Effector memory CD4-positive, alpha-beta T cell (primary cell): ENCODE results near the gene DLK1.

ENCODE experiments used
- DNase-seq, 3 donors: peaks; one replicate each; pipeline ENCODE4 v3.0.0-alpha.2; 2020
- H3K27ac ChIP-seq: 2 replicates; pipeline ENCODE4 v1.7.0; 2013; ENCODE audit warnings: mild to moderate bottlenecking, low read length, moderate library complexity; ENCODE audit not compliant: insufficient read depth, poor library complexity, severe bottlenecking
- H3K27me3 ChIP-seq: replicated peaks from 2 replicates; pipeline ENCODE4 v1.7.0; 2013; ENCODE audit warnings: mild to moderate bottlenecking, low read length; ENCODE audit not compliant: insufficient read depth, control insufficient read depth, poor library complexity, severe bottlenecking
- H3K36me3 ChIP-seq: 2 replicates; pipeline ENCODE4 v1.7.0; 2013; ENCODE audit warnings: mild to moderate bottlenecking, low read length, moderate library complexity; ENCODE audit not compliant: control insufficient read depth, insufficient read depth
- H3K4me1 ChIP-seq: 2 replicates; pipeline ENCODE4 v1.7.0; 2013; ENCODE audit warnings: low read length, mild to moderate bottlenecking; ENCODE audit not compliant: control insufficient read depth, insufficient read depth, poor library complexity, severe bottlenecking
- H3K4me3 ChIP-seq: 2 replicates; pipeline ENCODE4 v1.7.0; 2013; ENCODE audit warnings: low read length, low read depth, mild to moderate bottlenecking; ENCODE audit not compliant: insufficient read depth, poor library complexity, severe bottlenecking
- H3K9me3 ChIP-seq: 2 replicates; pipeline ENCODE4 v1.7.0; 2013; ENCODE audit warnings: mild to moderate bottlenecking, low read length, moderate library complexity; ENCODE audit not compliant: control insufficient read depth
- total RNA-seq, 3 donors: gene quantifications; one replicate each; lab custom pipeline; 2026; lab: John Stamatoyannopoulos, UW

The DLK1 gene
- total RNA-seq, result 0 reads per million in 3 donors

DNA sequence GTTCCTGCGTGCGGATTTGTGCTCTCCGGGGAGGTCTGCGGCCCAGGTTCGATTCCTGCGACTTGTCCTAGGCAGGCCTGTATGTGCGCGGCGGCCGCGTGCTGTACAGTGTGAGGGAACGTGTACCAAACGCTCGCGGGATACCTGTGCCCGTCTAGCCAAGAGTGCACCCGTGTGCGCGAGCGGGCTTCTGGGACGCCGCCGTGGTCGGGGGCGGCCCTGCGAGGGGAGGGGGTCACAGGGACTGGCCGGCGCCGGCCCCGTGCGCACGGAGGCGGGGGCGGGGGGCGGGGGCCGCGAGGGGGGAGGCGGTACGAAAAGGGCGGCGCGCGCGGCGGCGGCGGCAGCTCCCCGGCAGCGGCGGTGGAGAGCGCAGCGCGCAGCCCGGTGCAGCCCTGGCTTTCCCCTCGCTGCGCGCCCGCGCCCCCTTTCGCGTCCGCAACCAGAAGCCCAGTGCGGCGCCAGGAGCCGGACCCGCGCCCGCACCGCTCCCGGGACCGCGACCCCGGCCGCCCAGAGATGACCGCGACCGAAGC, at the start of gene DLK1:
DLK1 (plus strand) TSS at position 343 of the 536 bp plus-strand sequence; CDS start at position 520, 177 bp downstream.
- H3K4me3 ChIP-seq, result no peak within 1 kb of the TSS
- no peak within 1 kb of the TSS for H3K27ac ChIP-seq
- DNase-seq, result no peak
- no peaks in the 10 kb centered on the region for H3K4me1 ChIP-seq
- no peaks in the 10 kb centered on the region for H3K36me3 ChIP-seq
- H3K27me3 ChIP-seq, result no peaks in the 10 kb centered on the region
- H3K9me3 ChIP-seq, result no peaks in the 10 kb centered on the region

DNA sequence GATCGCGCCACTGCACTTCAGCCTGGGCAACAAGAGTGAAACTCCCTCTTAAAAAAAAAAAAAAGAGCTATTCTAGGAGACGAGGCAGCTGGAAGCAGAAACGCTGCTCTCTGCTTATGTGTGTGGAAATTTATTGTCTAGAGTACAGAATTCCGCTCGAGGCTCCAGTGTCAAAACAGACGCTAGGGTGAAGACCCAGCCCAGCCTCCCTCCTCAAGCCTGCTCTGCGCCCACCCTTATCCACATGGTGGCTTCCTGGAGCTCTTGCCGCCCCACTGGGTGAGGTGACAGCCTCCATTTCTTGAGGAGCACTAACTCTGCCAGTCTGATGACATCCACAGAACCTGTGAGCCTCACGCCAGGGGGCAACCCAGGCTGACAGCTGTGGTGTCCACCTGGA, 49.5 kb upstream of the DLK1 start:
- no peaks in the 10 kb centered on the region for H3K4me1 ChIP-seq
- no peaks in the 10 kb centered on the region for H3K36me3 ChIP-seq
- no peaks in the 10 kb centered on the region for H3K27me3 ChIP-seq
- no peaks in the 10 kb centered on the region for H3K9me3 ChIP-seq
- H3K27ac ChIP-seq, result no peak overlapping the region
- DNase-seq, result no peak
- H3K4me3 ChIP-seq, result no peak overlapping the region

DNA sequence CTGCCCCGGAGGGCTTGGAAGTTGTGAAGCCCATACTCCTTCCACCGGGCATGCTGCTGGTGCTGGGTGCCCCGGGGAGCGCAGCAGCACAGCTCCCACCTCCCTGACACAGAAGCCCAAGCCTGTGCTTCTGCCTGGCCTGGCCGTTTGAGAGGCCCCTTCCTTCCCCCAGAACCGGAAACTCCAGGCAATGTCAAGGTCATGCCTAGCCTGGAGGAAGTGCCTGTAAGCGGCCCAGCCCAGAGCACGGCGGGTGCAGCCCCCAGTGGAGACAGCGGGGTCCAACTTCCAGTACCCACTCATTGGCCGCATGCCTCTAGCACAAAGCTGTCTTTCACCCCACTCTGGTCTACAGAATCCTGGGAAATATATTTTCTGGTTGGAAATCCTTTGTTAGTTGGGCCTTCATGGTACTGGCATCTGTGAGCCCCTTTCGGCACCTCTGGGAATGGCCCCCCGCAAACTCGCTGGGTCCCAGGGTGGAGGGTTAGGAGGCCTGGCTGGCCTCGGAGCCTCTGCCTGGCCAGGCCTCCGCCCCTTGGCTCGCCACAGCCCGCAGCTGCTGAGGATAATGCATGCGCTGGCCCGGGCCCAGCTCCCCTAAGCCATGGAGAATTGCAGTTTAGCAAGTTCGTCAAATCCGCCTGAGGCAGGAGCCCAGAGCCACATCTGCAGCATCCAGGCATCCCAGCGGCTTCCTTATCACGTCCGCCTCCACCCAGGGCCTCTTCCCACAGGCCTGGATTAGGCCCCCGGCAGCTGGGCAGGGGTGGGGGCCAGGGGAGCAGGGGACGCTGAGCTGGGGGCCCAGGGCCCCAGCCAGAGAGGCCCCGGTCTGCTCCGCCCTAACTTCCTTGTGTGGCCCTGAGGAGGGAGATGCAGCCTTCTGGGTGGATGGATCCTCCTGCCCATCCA, 48.9 kb upstream of the DLK1 start:
- Histone ChIP-seq H3K9me3 (no peaks in the 10 kb centered on the region), H3K4me1 (no peaks in the 10 kb centered on the region), H3K4me3 (no peak overlapping the region), H3K27ac (no peak overlapping the region), H3K36me3 (no peaks in the 10 kb centered on the region), H3K27me3 (no peaks in the 10 kb centered on the region)
- DNase-seq, result no peak

DNA sequence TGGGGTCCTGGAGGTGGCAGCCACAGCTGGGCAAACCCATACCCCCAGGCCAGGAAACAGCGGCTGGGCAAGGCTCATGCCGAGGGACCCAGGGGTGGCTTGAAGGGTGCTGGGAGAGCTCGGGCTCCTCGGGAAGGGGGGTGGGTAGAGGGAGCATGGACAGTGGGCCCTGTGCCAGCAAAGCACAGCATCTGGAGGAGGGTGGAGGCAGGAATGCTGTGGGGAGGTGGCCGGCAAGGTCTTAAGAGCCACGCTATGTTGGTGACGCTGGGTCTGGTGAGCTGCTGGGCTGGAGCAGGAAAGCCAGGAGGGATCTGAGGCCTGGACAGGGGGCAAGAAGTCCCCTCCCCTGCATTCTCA, 48.2 kb upstream of the DLK1 start:
- H3K27ac ChIP-seq, result no peak overlapping the region
- H3K4me3 ChIP-seq, result no peak overlapping the region
- no peak for DNase-seq
- H3K36me3 ChIP-seq, result no peaks in the 10 kb centered on the region
- no peaks in the 10 kb centered on the region for H3K9me3 ChIP-seq
- H3K4me1 ChIP-seq, result no peaks in the 10 kb centered on the region
- H3K27me3 ChIP-seq, result no peaks in the 10 kb centered on the region

DNA sequence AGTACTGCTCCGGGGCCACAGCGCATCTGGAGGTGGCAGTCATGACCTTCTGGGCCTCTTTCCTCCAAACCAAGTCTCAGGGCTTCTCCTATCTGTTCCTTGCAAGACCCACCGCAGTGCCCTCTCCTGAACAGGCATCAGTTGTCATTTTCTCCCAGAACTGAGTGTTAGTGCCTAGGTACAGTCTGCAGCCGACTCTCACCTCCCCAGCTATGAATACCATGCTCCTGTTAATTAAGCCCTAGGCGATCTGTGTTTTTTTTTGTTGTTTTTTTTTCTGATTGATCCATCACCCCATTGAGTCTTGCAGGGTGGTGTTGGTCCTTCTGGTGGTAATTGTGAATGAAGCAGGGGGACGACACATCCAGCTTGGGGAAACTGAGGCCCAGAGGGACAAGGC, 47.5 kb upstream of the DLK1 start:
- no peaks in the 10 kb centered on the region for H3K36me3 ChIP-seq
- H3K9me3 ChIP-seq, result no peaks in the 10 kb centered on the region
- DNase-seq, result no peak
- H3K27ac ChIP-seq, result no peak overlapping the region
- H3K27me3 ChIP-seq, result no peaks in the 10 kb centered on the region
- H3K4me1 ChIP-seq, result no peaks in the 10 kb centered on the region
- H3K4me3 ChIP-seq, result no peak overlapping the region

DNA sequence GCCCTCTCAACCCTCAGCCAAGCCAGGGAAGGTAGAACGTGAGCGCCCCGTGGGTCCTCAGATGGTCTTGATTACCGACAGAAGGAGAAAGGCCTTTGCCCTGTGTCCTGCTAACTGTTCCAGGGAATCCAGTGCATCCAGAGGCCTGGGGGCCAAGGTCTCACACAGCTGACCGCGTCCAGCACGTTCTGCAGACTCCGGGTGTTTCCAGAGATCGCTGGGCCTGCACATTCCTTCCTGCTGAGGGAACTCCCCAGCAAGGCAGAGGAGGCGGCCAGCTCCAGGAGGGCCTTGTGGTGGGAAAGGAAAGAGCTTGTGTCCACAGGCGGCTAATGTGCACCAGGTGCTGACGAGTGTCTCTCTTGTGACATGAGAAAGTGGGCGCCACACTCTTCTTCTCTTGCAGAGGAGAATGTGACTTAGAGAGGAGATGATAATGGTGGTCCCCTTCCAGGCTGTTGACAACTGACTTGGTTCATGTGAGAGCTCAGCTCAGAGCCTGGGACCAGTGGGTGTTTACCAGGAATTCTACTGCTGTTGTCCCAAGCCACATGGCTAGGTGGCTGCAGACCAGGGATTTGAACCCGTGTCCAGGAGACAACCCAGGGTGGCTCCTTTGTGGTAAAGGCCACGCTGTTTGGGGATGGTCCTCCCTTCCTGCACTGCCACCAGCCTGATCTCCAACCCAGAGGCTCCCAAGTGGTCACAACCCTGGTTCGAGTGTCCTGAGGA, 46.8 kb upstream of the DLK1 start:
- Histone ChIP-seq H3K36me3 (no peaks in the 10 kb centered on the region), H3K4me3 (no peak overlapping the region), H3K27me3 (no peaks in the 10 kb centered on the region), H3K9me3 (no peaks in the 10 kb centered on the region), H3K27ac (no peak overlapping the region), H3K4me1 (no peaks in the 10 kb centered on the region)
- no peak for DNase-seq

DNA sequence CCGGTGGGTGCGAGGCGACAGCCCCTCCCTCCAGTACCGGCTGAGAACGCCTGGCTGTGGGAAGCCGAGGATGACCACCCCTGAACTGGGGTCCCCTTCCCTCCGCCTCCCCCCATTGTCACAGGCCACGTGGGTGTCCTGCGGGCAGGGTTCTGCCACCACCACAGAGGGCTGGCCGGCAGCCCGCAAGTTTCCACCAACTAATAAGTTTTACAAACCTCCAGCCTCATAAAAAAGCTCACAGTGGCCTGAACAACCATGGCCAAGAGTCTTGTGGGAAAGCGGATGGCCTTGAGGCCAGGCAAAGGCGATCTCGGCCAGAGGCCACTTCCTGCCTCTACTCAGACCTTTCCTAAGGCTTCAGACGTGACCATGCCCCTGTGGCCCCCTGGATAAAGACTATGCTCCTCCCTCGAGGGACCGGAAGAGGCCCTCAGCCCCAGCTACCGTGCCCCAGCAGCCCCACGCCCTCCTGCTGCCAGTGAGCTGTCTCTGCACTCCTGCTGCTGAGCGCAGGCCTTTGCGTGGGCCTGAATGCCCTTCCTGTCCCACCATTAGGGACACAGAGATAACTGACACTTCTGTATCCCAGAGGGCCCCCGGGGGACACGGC, 46.1 kb upstream of the DLK1 start:
- H3K36me3 ChIP-seq, result no peaks in the 10 kb centered on the region
- H3K27ac ChIP-seq, result no peak overlapping the region
- no peaks in the 10 kb centered on the region for H3K9me3 ChIP-seq
- no peak for DNase-seq
- H3K4me1 ChIP-seq, result no peaks in the 10 kb centered on the region
- H3K27me3 ChIP-seq, result no peaks in the 10 kb centered on the region
- H3K4me3 ChIP-seq, result no peak overlapping the region

DNA sequence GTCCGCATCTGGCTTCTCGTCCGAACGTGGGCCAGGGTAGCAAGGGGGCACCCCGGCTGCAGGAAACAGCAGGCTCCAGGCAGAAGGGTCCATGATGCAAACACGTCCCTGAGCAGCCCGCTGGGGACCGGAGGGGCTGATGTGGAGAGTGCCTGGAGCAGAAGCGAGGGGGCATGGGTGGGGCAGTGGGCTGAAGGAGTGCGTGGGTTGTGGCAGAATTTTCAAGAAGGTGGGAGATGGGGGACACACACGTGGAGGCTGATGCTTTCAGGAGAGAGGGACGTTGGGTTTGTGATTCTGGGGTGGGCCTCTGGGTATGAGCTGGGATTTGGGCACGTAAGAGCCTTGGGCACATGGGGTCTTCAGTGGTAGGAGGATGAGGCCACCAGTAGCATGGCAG, 45.6 kb upstream of the DLK1 start:
- Histone ChIP-seq H3K27ac (no peak overlapping the region), H3K36me3 (no peaks in the 10 kb centered on the region), H3K9me3 (no peaks in the 10 kb centered on the region), H3K4me3 (no peak overlapping the region), H3K27me3 (no peaks in the 10 kb centered on the region), H3K4me1 (no peaks in the 10 kb centered on the region)
- DNase-seq, result no peak

DNA sequence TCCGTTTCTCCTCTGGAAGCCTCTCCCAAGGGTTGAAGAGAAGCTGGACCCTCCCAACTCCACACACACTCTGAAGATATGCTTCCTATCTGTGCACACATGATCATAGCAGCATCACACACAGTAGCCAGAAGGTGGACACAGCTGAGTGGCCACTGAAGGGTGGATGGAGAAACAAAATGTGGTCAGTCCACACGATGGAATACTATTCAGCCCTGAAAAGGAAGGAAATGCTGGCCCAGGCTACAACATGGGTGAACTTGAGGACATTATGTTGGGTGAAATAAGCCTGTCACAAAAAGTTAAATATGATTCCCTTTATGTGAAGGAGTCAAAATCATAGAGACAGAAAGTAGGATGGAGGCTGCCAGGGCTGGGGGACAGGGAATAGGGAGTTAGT, 43.9 kb upstream of the DLK1 start:
- Histone ChIP-seq H3K27me3 (no peaks in the 10 kb centered on the region), H3K4me1 (no peaks in the 10 kb centered on the region), H3K9me3 (no peaks in the 10 kb centered on the region), H3K27ac (no peak overlapping the region), H3K4me3 (no peak overlapping the region), H3K36me3 (no peaks in the 10 kb centered on the region)
- no peak for DNase-seq
